HG03520 (cell line): ENCODE measurements around the gene XPO5.
"Not testable (repeated sequence)": the region's sequence is repeated elsewhere in the genome, so short reads cannot be mapped to it uniquely, and the experiment has no call there.

Experiments used
- ATAC-seq: cut with Tn5 transposase; IDR thresholded peaks from one replicate; pipeline ENCODE4 v1.9.1; 2021; ENCODE audit warnings: mild to moderate bottlenecking, moderate library complexity; ENCODE audit not compliant: unreplicated experiment

XPO5 gene

GRCh38 chr6:43575772-43576551 is at the start of gene XPO5, which contains the start of gene POLH:
TSS of gene XPO5 (minus strand) at chr6:43576038. CDS start at chr6:43575864, 174 bp downstream.
TSS of gene POLH (plus strand) at chr6:43576185. CDS start at chr6:43582320, 6,135 bp downstream.
- peak; percentile 85 for ATAC-seq

GRCh38 chr6:43625393-43625992 is 49.7 kb upstream of the XPO5 start:
- no peak for ATAC-seq

- ATAC-seq, result no peak
Measured at GRCh38 chr6:43624786-43625288, 49.0 kb upstream of the XPO5 start.

GRCh38 chr6:43623880-43624785 is 48.3 kb upstream of the XPO5 start:
- ATAC-seq, result no peak

GRCh38 chr6:43622541-43622940 is 46.7 kb upstream of the XPO5 start:
- no peak for ATAC-seq

- ATAC-seq, result no peak
Measured at GRCh38 chr6:43621836-43622180, 46.0 kb upstream of the XPO5 start.

- ATAC-seq, result no peak
Measured at GRCh38 chr6:43621078-43621835, 45.4 kb upstream of the XPO5 start.

GRCh38 chr6:43616725-43617472 is 41.1 kb upstream of the XPO5 start:
- ATAC-seq, result no peak

- ATAC-seq, result no peak
Measured at GRCh38 chr6:43614396-43614730, 38.5 kb upstream of the XPO5 start.

GRCh38 chr6:43613721-43614395 is 38.0 kb upstream of the XPO5 start:
- no peak for ATAC-seq

- no peak for ATAC-seq
Measured at GRCh38 chr6:43610431-43610830, 34.6 kb upstream of the XPO5 start.

GRCh38 chr6:43609402-43609801 is 33.6 kb upstream of the XPO5 start:
- ATAC-seq, result no peak

- no peak for ATAC-seq
Measured at GRCh38 chr6:43608807-43609206, 33.0 kb upstream of the XPO5 start.

GRCh38 chr6:43608310-43608763 is 32.5 kb upstream of the XPO5 start:
- no peak for ATAC-seq

- ATAC-seq, result no peak
Measured at GRCh38 chr6:43606019-43606418, 30.2 kb upstream of the XPO5 start.

- no peak for ATAC-seq
Measured at GRCh38 chr6:43604174-43604573, 28.3 kb upstream of the XPO5 start.

- no peak for ATAC-seq
Measured at GRCh38 chr6:43600595-43600994, 24.8 kb upstream of the XPO5 start.

GRCh38 chr6:43593938-43594337 is 18.1 kb upstream of the XPO5 start:
- no peak for ATAC-seq

GRCh38 chr6:43589564-43589963 is 13.7 kb upstream of the XPO5 start:
- ATAC-seq, result not testable (repeated sequence)
